K562 (cell line): ENCODE measurements around the gene HACD1. TPM values are rescaled to one million over a fixed set of nuclear protein-coding genes. Genes with fewer than 3 reads are reported as not detected.

Source experiments
- ATAC-seq: fragments of 200-7000 bp; cut with Tn5 transposase; 3 replicates; pipeline ENCODE4 v1.9.1; 2020; ENCODE audit warnings: moderate library complexity
- BruUV-seq: library from RNA; stranded (reverse); fragments of 400-500 nt; replicated peaks from 2 replicates; lab custom pipeline; 2021; lab: Mats Ljungman, UMichigan
- CTCF ChIA-PET: fragments of 300-600 bp; formaldehyde crosslinking; extraction: SDS; loops from one replicate; lab custom pipeline; 2021; ENCODE audit warnings: low intra/inter-chr PET ratio; lab: Yijun Ruan, JAX
- POLR2A ChIA-PET: fragments of 300-600, 350-650 bp; sonication (Branson Sonifier 250); formaldehyde crosslinking; extraction: SDS; loops from one replicate; lab custom pipeline; 2021; ENCODE audit warnings: antibody characterized with exemption, inconsistent platforms; lab: Yijun Ruan, JAX
- DNase-seq, 4 experiments: peaks; one replicate each; pipeline versions ENCODE4 v3.0.0 to v3.0.0-alpha.2; 2011 to 2018; ENCODE audit warnings: low spot score in 3 of 4, mixed read lengths in 3 of 4; ENCODE audit errors: extremely low read depth in 1 of 4
- FAIRE-seq: peaks from 2 replicates; lab custom pipeline; 2011; peaks lifted over from hg19 to GRCh38; lab: Jason Lieb, UNC
- H2AFZ ChIP-seq: 2 replicates; pipeline ENCODE4 v1.6.0; 2011; ENCODE audit warnings: low read depth, low read length, control low read depth, inconsistent platforms
- H3K27ac ChIP-seq: fragments of 200-600 bp; 3 replicates; pipeline ENCODE4 v1.8.0; 2011; ENCODE audit warnings: low read depth, mild to moderate bottlenecking, control low read depth, inconsistent platforms, low read length, moderate library complexity, mixed read lengths; ENCODE audit errors: extremely low read depth
- H3K27me3 ChIP-seq, 2 experiments: fragments of 300-600 bp in 1 of 2; 2 replicates in 1 of 2; 3 replicates in 1 of 2; pipeline versions ENCODE4 v1.6.0 to v1.8.0; 2011; ENCODE audit warnings: inconsistent platforms in 2 of 2, low read length in 2 of 2, mild to moderate bottlenecking in 1 of 2, mixed read lengths in 1 of 2, moderate library complexity in 1 of 2; ENCODE audit not compliant: control insufficient read depth in 2 of 2, insufficient read depth in 2 of 2
- H3K36me3 ChIP-seq: fragments of 300-600 bp; 3 replicates; pipeline ENCODE4 v1.8.0; 2011; ENCODE audit warnings: mild to moderate bottlenecking, low read length, inconsistent platforms; ENCODE audit not compliant: control insufficient read depth, insufficient read depth
- H3K4me1 ChIP-seq, 2 experiments: fragments of 200-600 bp in 1 of 2; replicated peaks in 1 of 2; 2 replicates in 1 of 2; 3 replicates in 1 of 2; pipeline versions ENCODE4 v1.5.1 to v1.8.0; 2011; ENCODE audit warnings: inconsistent platforms in 2 of 2, low read length in 2 of 2, mild to moderate bottlenecking in 1 of 2, mixed read lengths in 1 of 2, moderate library complexity in 1 of 2; ENCODE audit not compliant: control insufficient read depth in 2 of 2, insufficient read depth in 2 of 2
- H3K4me2 ChIP-seq: 2 replicates; pipeline ENCODE4 v1.6.1; 2011; ENCODE audit warnings: low read length, control low read depth, inconsistent platforms, mixed read lengths; ENCODE audit not compliant: insufficient read depth
- H3K4me3 ChIP-seq: fragments of 200-600 bp; sonication (generic), shearing (Covaris generic); 2 replicates; pipeline ENCODE4 v1.5.1; 2016; ENCODE audit warnings: control low read depth, inconsistent platforms
- H3K79me2 ChIP-seq: fragments of 200-600 bp; 3 replicates; pipeline ENCODE4 v1.8.0; 2011; ENCODE audit warnings: low read length, inconsistent platforms; ENCODE audit not compliant: control insufficient read depth, insufficient read depth
- H3K9ac ChIP-seq, 2 experiments: 2 replicates each; pipeline versions ENCODE4 v1.6.0 to v1.6.1; 2011; ENCODE audit warnings: low read depth in 2 of 2, low read length in 2 of 2, control low read depth in 1 of 2, inconsistent platforms in 1 of 2, mild to moderate bottlenecking in 1 of 2, mixed read lengths in 1 of 2; ENCODE audit not compliant: insufficient read depth in 1 of 2
- H3K9me1 ChIP-seq: one replicate; pipeline ENCODE4 v1.6.0; 2011; ENCODE audit warnings: inconsistent platforms, mild to moderate bottlenecking, low read length, moderate library complexity; ENCODE audit not compliant: control insufficient read depth, insufficient read depth
- H3K9me3 ChIP-seq: replicated peaks from 2 replicates; pipeline ENCODE4 v1.5.1; 2011; ENCODE audit warnings: low read depth, low read length, inconsistent platforms; ENCODE audit not compliant: control insufficient read depth, insufficient read depth
- H4K20me1 ChIP-seq: replicated peaks from 2 replicates; pipeline ENCODE4 v1.6.1; 2011; ENCODE audit warnings: low read length, inconsistent platforms, mixed read lengths; ENCODE audit not compliant: control insufficient read depth, insufficient read depth
- MYBL2 ChIP-seq, 2 experiments: fragments of 450-650 bp in 1 of 2; sonication (generic) in 1 of 2; formaldehyde crosslinking in 1 of 2; IDR thresholded peaks; 2 replicates each; pipeline versions ENCODE4 v1.6.1 to v1.8.1; 2017 to 2022; ENCODE audit warnings: borderline replicate concordance in 1 of 2, inconsistent platforms in 1 of 2, low read depth in 1 of 2, mild to moderate bottlenecking in 1 of 2, missing genetic modification reagents in 1 of 2, moderate library complexity in 1 of 2
- PBX2 ChIP-seq, 2 experiments: IDR thresholded peaks in 1 of 2; conservative IDR thresholded peaks in 1 of 2; 2 replicates each; pipeline ENCODE4 v1.6.1; 2016; ENCODE audit warnings: low read depth in 2 of 2, mild to moderate bottlenecking in 1 of 2, missing compliant biosample characterization in 1 of 2, missing genetic modification characterization in 1 of 2, moderate library complexity in 1 of 2
- PKNOX1 ChIP-seq: fragments of 450-650 bp; IDR thresholded peaks from 2 replicates; pipeline ENCODE4 v1.6.1; 2016
- RBM39 ChIP-seq: fragments of 200-400 bp; formaldehyde crosslinking; optimal IDR thresholded peaks from 2 replicates; pipeline ENCODE3; 2018; ENCODE audit warnings: low read depth, low read length
- WGBS: fragments of 100-300 bp; shearing (Covaris generic); methylation state at CpG from one replicate; pipeline ENCODE4 v1.1.6; 2016; ENCODE audit warnings: low coverage, mixed read lengths; ENCODE audit not compliant: insufficient coverage; ENCODE audit errors: missing lambda C conversion rate; 5-methylcytosine and 5-hydroxymethylcytosine counted together
- in situ Hi-C: fragments of 300-500 bp; cut with MboI; formaldehyde crosslinking; loops from 4 replicates; pipeline ENCODE4 v1.15.0; 2018; ENCODE audit warnings: inconsistent platforms, mixed read lengths
- intact Hi-C: fragments of 100-400 bp; cut with micrococcal nuclease; formaldehyde crosslinking; loops from 2 replicates; pipeline ENCODE4 v1.14.2; 2022
- polyA plus RNA-seq, 8 experiments: library from polyadenylated mRNA; depleted of rRNA in 4 of 8; stranded (reverse) in 5 of 8; unstranded in 3 of 8; fragments of >200 nt; fragmentation: Nextera tagmentation in 2 of 8; fragmentation: Illumina TruSeq in 1 of 8; extraction: Ambion mirVana in 2 of 8; extraction: Trizol in 1 of 8; gene quantifications; 2 replicates each; pipeline versions ENCODE4 v1.2.1 to v1.2.3, GENCODE V29; 2011 to 2014; ENCODE audit warnings: inconsistent platforms in 1 of 8, missing spikeins in 1 of 8
- total RNA-seq, 7 experiments: library from RNA; depleted of rRNA in 6 of 7; stranded (reverse); fragments of >200 nt in 6 of 7; fragmentation: Illumina TruSeq in 2 of 7; extraction: Trizol in 2 of 7; gene quantifications; 2 replicates each; pipeline versions ENCODE4 v1.2.1 to v1.2.3, GENCODE V29; 2011 to 2021; ENCODE audit warnings: low replicate concordance in 1 of 7

Gene HACD1
- total and polyA plus RNA-seq, 9 of the 15 experiments (the other 6 are each of a cell fraction or from before 2014, with no cell fraction given) = 0.99 to 4.5 (median 2.4) TPM

- peaks cover 53% of the 10 kb centered on the region for H3K36me3 ChIP-seq
Observed at GRCh38 chr10:17649836-17650235, 32.7 kb upstream of the HACD1 start.

More at GRCh38 chr10:17649836-17650235, 32.7 kb upstream of the HACD1 start:
- Histone ChIP-seq H4K20me1 (no peaks in the 10 kb centered on the region), H3K4me3 (no peak overlapping the region), H3K4me2 (no peak overlapping the region), H3K9me3 (peaks cover 5% of the 10 kb centered on the region; the same call in 1 of the 2 replicates), H3K9me1 (no peaks in the 10 kb centered on the region), H3K27ac (no peak overlapping the region), H2AFZ (no peak overlapping the region), H3K4me1 (peaks cover 3 to 23% of the 10 kb centered on the region in 2 experiments; a peak in 3 of 5 replicates), H3K79me2 (peaks cover 96% of the 10 kb centered on the region), H3K9ac (no peak overlapping the region), H3K27me3 (no peaks in the 10 kb centered on the region)
- DNase-seq = no peak
- ATAC-seq = no peak
- no peak for FAIRE-seq
- 0 out of 2 replicates have a peak, but pooled peaks have one; percentile 21 for TF ChIP-seq PKNOX1
- no peak for TF ChIP-seq RBM39
- no peak for TF ChIP-seq PBX2 (CRISPR knock-in tag; IDR thresholded peaks at IDR 0.05; ENCODE audit: low read depth)
- TF ChIP-seq PBX2 (tag; conservative IDR thresholded peaks at IDR 0.05; ENCODE audit: low read depth) = 0 out of 2 replicates have a peak, but pooled peaks have one; percentile 20
- TF ChIP-seq MYBL2 (IDR thresholded peaks at IDR 0.05; ENCODE audit: low read depth) = no peak
- TF ChIP-seq MYBL2 (CRISPR knock-in tag; IDR thresholded peaks at IDR 0.05; ENCODE audit: borderline replicate concordance) = no peak
- POLR2A ChIA-PET = no interaction called here
- BruUV-seq = no TSS peak
- intact Hi-C loops = no loop called here
- WGBS = 94% methylated on average over 2 of the region's 2 CpGs
- CTCF ChIA-PET = no interaction called here
- in situ Hi-C loops = no loop called here
